Left colon (tissue), 2 donors: ENCODE results near the gene MLC1. TPM values are rescaled to one million over a fixed set of nuclear protein-coding genes. Genes with fewer than 3 reads are reported as not detected.
"Not testable (repeated sequence)": the region's sequence is repeated elsewhere in the genome, so short reads cannot be mapped to it uniquely, and the experiment has no call there.

Experiments
- ATAC-seq: fragments of 200-7000 bp; cut with Tn5 transposase; one replicate; pipeline ENCODE4 v1.9.1; 2020; ENCODE audit warnings: mild to moderate bottlenecking, moderate library complexity
- DNase-seq, 2 donors: peaks; one replicate each; pipeline ENCODE4 v3.0.0-alpha.2; 2020
- intact Hi-C, 2 donors: fragments of 100-400 bp; cut with DNase I in 1 of 2; cut with micrococcal nuclease in 1 of 2; formaldehyde crosslinking; loops; one replicate each; pipeline versions ENCODE4 v1.11.2 to v1.14.0; 2022; cut with DNase I, micrococcal nuclease
- total RNA-seq, 2 donors: library from RNA; stranded (reverse); fragmentation: NEBNext Ultra II Directional; extraction: Animal tissue kit (Norgen Biotek cat#: 25700); gene quantifications; one replicate each; pipeline ENCODE4 v1.2.1, GENCODE V29; 2021
- donor health status: DM: no; HTN: no; CAD: no.
- donor health status: DM: yes; HTN: yes; CAD: no.

Gene MLC1
- total RNA-seq, 2 donors from 2014 or later: 0.14 TPM; not detected in 1

GRCh38 chr22:50105208-50106100 lies 20.2 kb upstream of the MLC1 start:
- intact Hi-C loops: no loop called here
- ATAC-seq: no peak
- no peak for DNase-seq

GRCh38 chr22:50104141-50104544 lies 18.9 kb upstream of the MLC1 start:
- no peak for DNase-seq

GRCh38 chr22:50102946-50103345 lies 17.7 kb upstream of the MLC1 start:
- DNase-seq (no peak), ATAC-seq (peak; percentile 34)
- intact Hi-C loops: no loop called here

More at GRCh38 chr22:50104141-50104544, 18.9 kb upstream of the MLC1 start:
- intact Hi-C loops: no loop called here
- ATAC-seq: peak; percentile 43

- intact Hi-C loops: no loop called here
- no peak for ATAC-seq
- no peak for DNase-seq
Measured at GRCh38 chr22:50101870-50102565, 16.8 kb upstream of the MLC1 start.

- intact Hi-C loops: no loop called here
- no peak for DNase-seq
Measured at GRCh38 chr22:50098052-50098451, 12.8 kb upstream of the MLC1 start.

GRCh38 chr22:50092342-50092741 lies 7.1 kb upstream of the MLC1 start:
- DNase-seq: no peak
- intact Hi-C loops: no loop called here
- no peak for ATAC-seq

More at GRCh38 chr22:50098052-50098451, 12.8 kb upstream of the MLC1 start:
- ATAC-seq: no peak

- DNase-seq: no peak
- intact Hi-C loops: no loop called here
- no peak for ATAC-seq
Measured at GRCh38 chr22:50091092-50091768, 6.0 kb upstream of the MLC1 start.

GRCh38 chr22:50090412-50090714 lies 5.1 kb upstream of the MLC1 start:
- ATAC-seq: no peak
- no peak for DNase-seq
- intact Hi-C loops: no loop called here

- ATAC-seq (no peak), DNase-seq (no peak)
Measured at GRCh38 chr22:50089682-50090411, 4.6 kb upstream of the MLC1 start, which contains the start of gene MOV10L1. MOV10L1 (plus strand) TSS chr22:50090006; CDS start chr22:50090089, 83 bp downstream.

GRCh38 chr22:50089231-50089630 lies 4.0 kb upstream of the MLC1 start:
- DNase-seq: no peak
- ATAC-seq: no peak
- intact Hi-C loops: no loop called here

More at GRCh38 chr22:50089682-50090411, 4.6 kb upstream of the MLC1 start, which contains the start of gene MOV10L1:
- intact Hi-C loops: no loop called here

GRCh38 chr22:50088096-50088495 lies 2.9 kb upstream of the MLC1 start:
- no peak for DNase-seq
- no peak for ATAC-seq
- intact Hi-C loops: no loop called here

GRCh38 chr22:50087646-50088045 lies 2.4 kb upstream of the MLC1 start:
- DNase-seq (no peak), ATAC-seq (no peak)
- intact Hi-C loops: no loop called here

- ATAC-seq, DNase-seq, intact Hi-C loops: not testable (repeated sequence)
Measured at GRCh38 chr22:50086975-50087374, 1.7 kb upstream of the MLC1 start.

GRCh38 chr22:50086526-50086925 lies 1.3 kb upstream of the MLC1 start:
- ATAC-seq: no peak
- intact Hi-C loops: no loop called here
- DNase-seq: peak in 1 of 2 donors; percentile 1

GRCh38 chr22:50084614-50085021 lies 608 bp downstream of the MLC1 start:
- intact Hi-C loops: no loop called here
- ATAC-seq: no peak
- peak in 1 of 2 donors; percentile 12 for DNase-seq

GRCh38 chr22:50084080-50084477 lies 1.1 kb downstream of the MLC1 start:
- intact Hi-C loops: no loop called here
- no peak for ATAC-seq
- DNase-seq: peak in 1 of 2 donors; percentile 14

- intact Hi-C loops: no loop called here
- DNase-seq (peak in 1 of 2 donors; percentile 17), ATAC-seq (no peak)
Measured at GRCh38 chr22:50083462-50084079, 1.7 kb downstream of the MLC1 start.

- DNase-seq (peak; percentile 23 to 38), ATAC-seq (peak; percentile 80)
- intact Hi-C loops: no loop called here
Measured at GRCh38 chr22:50082961-50083461, 2.2 kb downstream of the MLC1 start.
